ENCODE measurements around the gene WDR5B. TPM values are rescaled to one million over a fixed set of nuclear protein-coding genes. Genes with fewer than 3 reads are reported as not detected.
"Not testable (repeated sequence)": the region's sequence is repeated elsewhere in the genome, so short reads cannot be mapped to it uniquely, and the experiment has no call there.

Gene WDR5B
- total RNA-seq, 2 donors from 2014 or later: 2.3 to 3.1 TPM

DNA sequence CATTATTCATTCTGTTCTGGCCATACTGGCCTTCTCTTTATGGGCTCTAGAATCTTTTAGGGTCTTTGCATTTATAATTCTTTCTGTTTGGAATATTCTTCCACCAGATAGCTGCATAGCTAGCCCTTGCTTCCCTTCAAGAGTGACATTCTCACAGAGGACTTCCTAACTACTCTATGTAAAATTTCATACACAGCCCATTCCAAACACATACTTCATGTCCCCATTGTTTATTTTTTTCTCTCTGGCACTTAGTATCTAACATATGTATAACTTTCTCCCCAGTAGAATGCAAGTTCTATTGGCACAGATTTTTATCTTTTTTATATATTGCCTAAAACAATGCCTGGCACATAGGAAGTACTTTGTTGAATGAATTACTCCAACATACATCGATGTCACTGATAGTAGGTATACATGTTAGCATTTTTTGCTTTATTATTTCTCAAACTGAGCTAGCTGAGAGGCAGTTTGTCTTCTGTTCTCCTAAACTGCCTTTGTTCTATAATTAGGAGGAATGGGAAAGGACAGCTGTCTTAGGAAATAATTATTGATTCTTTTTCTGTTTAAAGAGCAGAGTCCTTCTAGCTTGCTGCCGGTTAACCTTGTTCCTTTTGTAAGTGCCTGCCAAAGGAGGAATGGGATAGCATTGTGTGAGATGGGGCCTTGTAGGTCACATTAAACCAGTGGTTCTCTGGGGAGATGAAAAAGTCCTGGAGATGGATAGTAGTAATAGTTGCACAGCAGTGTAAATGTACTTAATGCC is 24.0 kb downstream of the WDR5B start:
- H3K27ac Mint-ChIP-seq: no peak overlapping the region
- DNase-seq (ENCODE audit: low spot score in 2 of 2): no peak
- H3K36me3 Mint-ChIP-seq: peaks cover 0 to 34% of the 10 kb centered on the region in 2 donors
- no peak for ATAC-seq
- no peaks in the 10 kb centered on the region for H3K9me3 Mint-ChIP-seq

DNA sequence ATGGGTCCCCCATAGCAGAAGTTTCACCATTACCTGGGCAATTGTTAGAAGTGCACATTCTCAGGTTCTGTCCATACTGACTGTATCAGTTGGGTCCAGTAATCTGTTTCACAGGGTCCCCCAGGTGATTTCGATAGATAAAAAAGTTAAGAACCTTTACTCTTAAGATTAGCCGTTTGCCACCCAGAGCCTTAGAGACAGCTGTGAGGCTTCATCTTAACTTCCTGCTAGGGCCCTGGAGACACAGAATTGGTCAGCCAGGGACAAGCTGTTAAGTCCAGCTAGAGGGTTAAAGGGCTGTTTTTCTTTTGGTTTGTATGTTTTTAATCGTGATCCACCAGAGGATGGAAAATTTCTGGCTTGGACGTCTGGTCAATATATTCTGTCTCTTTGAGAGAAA is 25.2 kb downstream of the WDR5B start:
- Mint-ChIP-seq H3K27ac (no peak overlapping the region), H3K9me3 (no peaks in the 10 kb centered on the region), H3K36me3 (peaks cover 0 to 44% of the 10 kb centered on the region in 2 donors)
- ATAC-seq (no peak), DNase-seq (ENCODE audit: low spot score in 2 of 2) (no peak)

DNA sequence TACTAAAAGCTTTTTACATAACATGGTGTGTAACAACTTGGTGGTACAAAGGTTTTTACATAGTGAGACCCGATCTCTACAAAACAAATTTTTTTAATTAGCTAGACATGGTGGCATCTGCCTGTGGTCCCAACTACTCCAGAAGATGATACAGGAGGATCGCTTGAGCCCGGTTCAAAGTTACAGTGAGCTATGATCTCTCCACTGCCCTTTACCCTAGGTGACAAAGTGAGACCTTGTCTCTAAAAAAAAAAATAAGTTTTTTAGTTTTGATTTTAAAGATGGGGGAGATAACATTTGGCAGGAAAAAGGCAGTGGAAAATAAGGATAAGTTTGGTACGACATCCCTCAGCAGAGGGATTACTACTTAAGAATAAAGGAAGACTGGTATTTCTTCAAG is 26.0 kb downstream of the WDR5B start:
- H3K27ac Mint-ChIP-seq: no peak overlapping the region
- DNase-seq (ENCODE audit: low spot score in 2 of 2) (no peak), ATAC-seq (no peak)
- H3K9me3 Mint-ChIP-seq: no peaks in the 10 kb centered on the region
- peaks cover 0 to 42% of the 10 kb centered on the region in 2 donors for H3K36me3 Mint-ChIP-seq

DNA sequence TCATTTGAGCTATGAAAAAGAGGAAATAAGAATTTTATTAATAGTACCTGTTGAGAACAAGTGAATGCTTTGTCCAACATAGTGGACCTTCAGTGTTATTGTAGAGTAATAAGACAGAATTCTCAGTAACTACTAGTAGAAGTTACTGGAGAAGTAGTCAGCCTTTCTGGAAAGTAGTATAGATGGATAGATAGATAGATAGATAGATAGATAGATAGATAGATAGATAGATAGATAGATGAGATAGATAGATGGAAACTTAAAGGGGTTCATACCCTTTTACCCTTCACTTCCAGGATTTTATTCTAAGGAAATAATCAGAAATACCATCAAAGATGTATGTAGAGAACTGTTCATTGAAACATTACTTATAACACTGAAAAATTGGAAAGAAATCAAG is 26.7 kb downstream of the WDR5B start:
- DNase-seq (ENCODE audit: low spot score in 2 of 2) (no peak), ATAC-seq (no peak)
- no peaks in the 10 kb centered on the region for H3K9me3 Mint-ChIP-seq
- no peak overlapping the region for H3K27ac Mint-ChIP-seq
- peaks cover 0 to 39% of the 10 kb centered on the region in 2 donors for H3K36me3 Mint-ChIP-seq

DNA sequence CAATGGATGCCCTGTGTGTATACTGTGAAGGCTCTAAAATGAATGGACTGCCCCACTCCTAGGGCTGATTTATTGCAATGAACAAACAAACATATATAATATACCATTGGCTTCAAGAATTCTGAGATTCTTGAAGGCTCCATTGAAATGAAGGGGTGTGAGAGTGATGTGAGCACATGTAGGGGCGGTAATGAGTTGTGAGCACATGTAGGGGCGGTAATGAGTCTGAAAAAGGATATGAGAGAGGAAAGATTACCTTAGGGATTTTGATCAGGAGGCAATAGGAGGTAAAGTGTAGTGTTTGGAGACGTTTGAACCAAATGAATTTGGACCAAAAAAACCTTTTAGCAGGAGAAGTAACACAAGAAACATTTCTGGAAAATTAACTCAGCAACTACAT is 28.2 kb downstream of the WDR5B start:
- H3K9me3 Mint-ChIP-seq: no peaks in the 10 kb centered on the region
- ATAC-seq (no peak), DNase-seq (ENCODE audit: low spot score in 2 of 2) (no peak)
- peak overlapping the region in 1 of 2 donors; percentile 2 for H3K27ac Mint-ChIP-seq
- peaks cover 11 to 36% of the 10 kb centered on the region in 2 donors for H3K36me3 Mint-ChIP-seq

DNA sequence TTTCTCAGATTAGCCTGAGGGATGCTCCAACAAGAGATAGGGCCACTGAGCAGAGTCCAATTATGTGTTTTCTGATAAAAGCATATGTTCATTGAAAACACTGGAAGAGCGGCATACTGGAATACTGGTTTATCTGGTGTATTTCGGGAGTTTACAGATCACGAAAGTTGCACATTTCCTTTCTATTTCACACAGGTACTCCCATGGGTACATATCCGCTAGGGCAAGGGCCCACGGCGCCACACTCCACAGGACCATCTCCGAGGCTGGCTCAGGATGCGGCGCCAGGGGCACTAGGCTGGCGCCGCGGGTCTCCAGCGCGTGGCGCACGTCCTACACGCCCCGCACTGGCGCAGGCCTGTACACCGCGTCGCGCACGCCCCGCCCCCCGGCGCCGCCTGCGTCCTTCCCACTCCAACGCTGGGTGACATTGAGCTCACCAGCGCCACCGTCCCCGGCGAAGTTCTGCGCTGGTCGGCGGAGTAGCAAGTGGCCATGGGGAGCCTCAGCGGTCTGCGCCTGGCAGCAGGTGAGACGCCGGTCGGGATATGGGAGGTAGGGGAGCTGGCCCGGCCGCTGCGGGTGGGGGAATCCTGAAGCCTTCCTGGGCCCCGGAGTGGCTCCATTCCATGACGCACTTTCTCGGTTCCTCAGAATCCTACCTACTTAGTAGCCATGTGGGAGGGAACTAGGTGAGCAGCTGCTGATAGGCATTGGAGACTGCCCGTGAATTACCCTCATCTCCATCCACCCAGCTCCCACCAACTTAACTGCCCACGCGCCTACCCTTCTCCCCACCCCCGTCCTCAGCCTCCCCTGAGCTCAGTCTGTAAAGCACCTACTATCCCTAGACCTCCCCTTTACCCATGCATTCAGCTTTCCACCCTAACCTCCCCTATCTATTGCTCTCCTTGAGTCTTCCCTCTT is 31.8 kb downstream of the WDR5B start, which contains the start of gene FAM162A:
FAM162A (plus strand) TSS at position 412 of the 927 bp plus-strand sequence; CDS start at position 496, 84 bp downstream.
- Mint-ChIP-seq H3K27ac (peak within 1 kb of the TSS; percentile 92 to 98), H3K9me3 (no peaks in the 10 kb centered on the region), H3K36me3 (peaks cover 14 to 45% of the 10 kb centered on the region in 2 donors)
- peak; percentile 95 to 96 for ATAC-seq
- peak; percentile 92 to 96 for DNase-seq (ENCODE audit: low spot score in 2 of 2)

DNA sequence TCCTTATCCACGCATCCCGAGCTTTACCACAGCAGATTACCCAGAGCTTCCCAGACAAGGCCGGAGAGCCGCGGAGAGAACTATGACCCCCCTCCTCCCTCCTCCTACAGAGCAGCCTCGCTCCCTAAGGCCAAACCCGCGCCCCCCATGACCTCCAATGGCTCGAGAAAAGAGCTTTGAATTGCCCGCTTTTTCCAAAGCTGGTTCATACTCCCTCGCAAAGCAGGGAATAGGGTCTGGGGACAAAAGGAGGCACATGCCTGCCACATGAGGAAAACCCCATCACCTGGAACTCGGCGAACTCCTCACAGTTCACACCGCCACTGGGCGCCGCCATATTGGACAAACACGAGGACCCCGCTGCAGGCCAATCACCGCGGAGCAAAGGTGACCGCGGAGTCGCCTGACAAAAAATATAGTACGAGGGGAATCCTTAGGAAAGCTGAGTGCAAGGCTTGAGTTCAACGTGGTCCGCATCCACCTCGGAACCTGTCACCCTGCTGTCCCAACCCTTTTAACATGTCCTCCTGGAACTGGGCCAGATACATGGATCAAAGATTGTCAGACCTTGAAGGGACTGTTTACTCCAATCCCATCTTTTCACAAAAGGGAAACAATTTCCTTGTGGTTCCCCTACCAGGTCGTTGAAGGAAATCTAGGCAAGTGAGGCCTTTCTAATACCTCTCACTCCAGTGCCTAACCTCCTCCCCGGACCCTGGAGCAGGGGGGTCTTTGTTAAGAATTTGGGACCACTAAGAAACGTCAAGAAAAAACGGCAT is 32.8 kb downstream of the WDR5B start, which contains the start of gene MIX23:
MIX23 (minus strand) TSS at position 344 of the 779 bp plus-strand sequence; CDS start at position 337, 7 bp downstream.
- Mint-ChIP-seq H3K36me3 (peaks cover 14 to 41% of the 10 kb centered on the region in 2 donors), H3K27ac (peak within 1 kb of the TSS; percentile 92 to 98), H3K9me3 (no peaks in the 10 kb centered on the region)
- ATAC-seq (peak; percentile 50 to 55), DNase-seq (ENCODE audit: low spot score in 2 of 2) (peak; percentile 84 to 85)

DNA sequence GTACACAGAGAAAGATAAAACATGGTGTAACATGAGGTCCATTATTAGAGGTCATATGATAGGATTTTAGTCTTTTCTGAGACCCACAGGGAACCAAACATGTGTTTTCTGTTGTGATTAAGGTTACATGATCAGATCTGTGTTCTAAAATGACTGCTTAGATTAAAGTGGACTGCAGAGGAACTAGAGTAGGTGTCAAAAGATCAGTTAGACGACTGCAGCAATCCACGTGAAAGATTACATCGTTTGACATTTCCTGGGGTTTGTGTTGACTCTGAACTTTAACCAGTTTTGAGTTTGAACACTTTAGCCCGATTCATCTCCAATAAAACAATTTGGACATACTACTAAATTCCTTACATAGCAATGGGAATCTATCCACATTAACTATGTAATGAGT is 37.9 kb downstream of the WDR5B start:
- H3K27ac Mint-ChIP-seq: peak overlapping the region; percentile 45 to 73
- ATAC-seq: peak in 1 of 2 donors; percentile 57
- peaks cover 6 to 39% of the 10 kb centered on the region in 2 donors for H3K36me3 Mint-ChIP-seq
- DNase-seq (ENCODE audit: low spot score in 2 of 2): no peak
- no peaks in the 10 kb centered on the region for H3K9me3 Mint-ChIP-seq

DNA sequence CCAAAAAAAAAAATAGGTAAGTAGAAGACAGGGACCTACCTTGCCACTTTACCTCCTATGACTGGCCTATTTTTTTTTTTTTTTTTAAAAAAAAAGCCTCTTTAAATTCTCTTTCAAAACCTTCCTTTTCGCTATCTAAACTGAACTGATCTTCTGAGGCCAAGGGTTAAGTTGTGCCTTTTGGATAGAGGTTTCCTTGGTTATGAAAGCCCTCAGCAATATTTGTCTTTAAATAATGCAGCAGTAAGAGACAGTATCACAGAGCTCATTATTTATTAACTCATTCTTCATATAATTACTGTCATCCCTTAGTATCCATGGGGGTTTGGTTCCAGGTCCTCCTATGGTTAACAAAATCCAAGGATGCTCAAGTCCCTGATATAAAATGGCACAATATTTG is 41.8 kb downstream of the WDR5B start:
- ATAC-seq: no peak
- Mint-ChIP-seq H3K36me3 (peaks cover 9 to 27% of the 10 kb centered on the region in 2 donors), H3K27ac (no peak overlapping the region), H3K9me3 (no peaks in the 10 kb centered on the region)
- DNase-seq (ENCODE audit: low spot score in 2 of 2): no peak

DNA sequence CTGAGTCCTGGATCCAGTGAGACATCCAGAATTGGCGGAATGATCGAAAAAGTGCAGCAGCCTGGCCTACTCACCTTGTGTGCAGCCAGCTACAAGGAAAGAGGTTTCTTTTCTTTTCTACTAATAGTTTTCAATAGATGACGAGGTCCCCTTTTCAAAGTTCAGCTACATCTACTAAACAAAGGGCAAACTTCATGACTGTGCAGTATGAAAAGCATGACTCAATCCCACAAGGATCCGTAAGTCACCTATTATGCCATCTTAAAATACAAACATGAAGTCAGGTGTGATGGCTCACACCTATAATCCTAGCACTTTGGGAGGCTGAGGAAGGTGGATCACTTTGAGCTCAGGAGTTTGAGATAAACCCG is 49.5 kb downstream of the WDR5B start:
- Mint-ChIP-seq H3K27ac (peak overlapping the region; percentile 32 to 38), H3K36me3 (peaks cover 8 to 23% of the 10 kb centered on the region in 2 donors), H3K9me3 (no peaks in the 10 kb centered on the region)
- ATAC-seq: peak in 1 of 2 donors; percentile 42
- no peak for DNase-seq (ENCODE audit: low spot score in 2 of 2)

DNA sequence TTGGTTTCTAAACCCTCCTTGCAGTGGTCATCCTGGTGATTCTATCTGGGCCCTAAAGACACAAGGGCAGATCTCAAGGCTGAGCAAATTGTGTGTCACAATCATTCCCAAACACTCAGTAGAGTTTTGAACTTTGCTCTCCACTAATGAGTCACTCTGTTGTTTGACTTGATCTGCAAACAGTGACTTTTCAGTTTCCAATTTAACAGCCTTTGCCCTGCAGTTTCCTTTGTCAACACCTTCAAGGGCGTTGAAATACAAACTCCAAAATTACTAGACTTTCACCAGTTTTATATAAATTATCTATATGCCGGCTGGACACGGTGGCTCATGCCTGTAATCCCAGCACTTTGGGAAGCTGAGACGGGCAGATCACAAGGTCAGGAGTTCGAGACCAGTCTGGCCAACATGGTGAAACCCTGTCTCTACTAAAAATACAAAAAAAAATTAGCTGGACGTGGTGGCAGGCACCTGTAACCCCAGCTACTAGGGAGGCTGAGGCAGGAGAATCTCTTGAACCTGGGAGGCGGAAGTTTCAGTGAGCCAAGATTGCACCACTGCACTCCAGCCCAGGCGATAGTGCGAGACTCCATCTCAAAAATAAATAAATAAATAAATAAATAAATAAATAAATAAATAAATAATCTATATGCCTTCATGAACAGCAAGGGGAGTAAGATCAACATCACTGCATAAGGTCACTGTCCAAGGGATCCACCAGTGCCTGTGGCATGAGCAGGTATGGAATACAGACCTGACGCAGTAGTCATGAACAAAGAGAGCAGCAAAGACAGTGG is 50.1 kb downstream of the WDR5B start:
- H3K27ac Mint-ChIP-seq: peak overlapping the region; percentile 32 to 85

DNA sequence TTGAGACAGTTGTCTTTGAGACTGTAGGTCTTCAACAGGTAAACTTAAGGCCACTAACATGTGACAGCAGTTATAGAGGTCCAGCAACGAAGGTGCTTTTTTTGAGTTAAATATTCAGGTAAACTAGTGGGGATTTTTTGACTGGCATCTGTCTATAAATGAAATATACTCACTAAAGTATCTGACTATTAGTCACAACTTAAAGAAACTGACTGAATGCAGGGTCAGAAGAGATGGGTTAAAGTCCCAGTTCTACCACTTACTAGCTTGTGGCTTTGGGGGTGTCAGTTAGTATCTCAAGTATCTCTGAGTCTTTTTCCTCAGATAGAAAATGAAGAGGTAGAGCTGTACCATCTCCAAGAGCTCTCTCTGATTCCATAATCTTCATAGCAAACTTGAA is 50.8 kb downstream of the WDR5B start:
- H3K27ac Mint-ChIP-seq: peak overlapping the region; percentile 32 to 85

More for the DNA sequence above, 50.1 kb downstream of the WDR5B start:
- ATAC-seq (peak; percentile 84 to 91), DNase-seq (ENCODE audit: low spot score in 2 of 2) (peak in 1 of 2 donors; percentile 13)
- peaks cover 5 to 23% of the 10 kb centered on the region in 2 donors for H3K36me3 Mint-ChIP-seq
- H3K9me3 Mint-ChIP-seq: not testable (repeated sequence)

DNA sequence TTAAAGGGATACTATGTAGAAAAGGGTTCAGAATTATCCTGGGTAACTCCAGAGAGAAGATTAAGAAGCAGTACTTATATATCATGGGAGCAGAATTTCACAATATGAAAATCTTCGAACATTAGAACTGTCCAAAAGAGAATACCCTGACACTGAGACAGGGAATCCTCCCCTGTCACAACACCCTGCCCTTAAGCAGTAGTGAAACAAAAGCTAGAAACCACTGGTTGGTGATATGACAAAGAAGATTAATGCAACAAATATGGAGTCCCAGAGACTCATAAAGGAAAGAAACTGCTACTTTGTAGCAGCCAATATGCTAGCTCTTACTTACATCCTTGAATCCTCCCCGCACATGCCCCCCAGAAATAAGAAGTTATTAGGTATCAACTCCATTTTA is 51.4 kb downstream of the WDR5B start:
- Mint-ChIP-seq H3K9me3 (no peaks in the 10 kb centered on the region), H3K27ac (peak overlapping the region; percentile 32 to 85), H3K36me3 (peaks cover 4 to 28% of the 10 kb centered on the region in 2 donors)
- DNase-seq (ENCODE audit: low spot score in 2 of 2) (no peak), ATAC-seq (peak; percentile 17 to 18)

More for the DNA sequence above, 50.8 kb downstream of the WDR5B start:
- no peaks in the 10 kb centered on the region for H3K9me3 Mint-ChIP-seq
- H3K36me3 Mint-ChIP-seq: peaks cover 5 to 27% of the 10 kb centered on the region in 2 donors
- DNase-seq (ENCODE audit: low spot score in 2 of 2) (no peak), ATAC-seq (peak; percentile 59 to 77)
